ENCODE data around the gene TBX18. TPM values are rescaled to one million over a fixed set of nuclear protein-coding genes. Genes with fewer than 3 reads are reported as not detected.

The TBX18 gene
- total and polyA plus RNA-seq, 9 of the 15 experiments (the other 6 are each of a cell fraction or from before 2014, with no cell fraction given) = 4.0 to 36.1 (median 20.7) TPM

GRCh38 chr6:84758486-84758885 lies 5.9 kb downstream of the TBX18 start:
- CTCF ChIA-PET (ENCODE audit: low intra/inter-chr PET ratio) = no interaction called here
- FAIRE-seq = peak; percentile 29
- TF ChIP-seq SRSF7 (optimal IDR thresholded peaks at IDR 0.05; ENCODE audit: low read depth, low read length) (no peak), ZFP30 (CRISPR knock-in tag; IDR thresholded peaks at IDR 0.05; ENCODE audit: borderline replicate concordance) (no peak), ZNF212 (CRISPR knock-in tag; IDR thresholded peaks at IDR 0.05) (no peak), KDM2B (CRISPR knock-in tag; IDR thresholded peaks at IDR 0.05) (no peak), RNF219 (CRISPR knock-in tag; IDR thresholded peaks at IDR 0.05) (no peak), NFRKB (IDR thresholded peaks at IDR 0.05; ENCODE audit: low read depth) (no peak), EGR1 (conservative IDR thresholded peaks at IDR 0.05) (no peak), BRF1 (IDR thresholded peaks at IDR 0.05; ENCODE audit: borderline replicate concordance, extremely low read depth, insufficient read length) (no peak), ZSCAN32 (CRISPR knock-in tag; IDR thresholded peaks at IDR 0.05) (no peak), KLF10 (CRISPR knock-in tag; IDR thresholded peaks at IDR 0.05) (no peak), CBX8 (IDR thresholded peaks at IDR 0.05; ENCODE audit: borderline replicate concordance, extremely low read depth, low read depth, low read length, poor library complexity, severe bottlenecking) (no peak), POLR2AphosphoS5 (IDR thresholded peaks at IDR 0.05; ENCODE audit: control insufficient read depth, insufficient read depth, low read depth, low read length) (no peak), ZBTB5 (IDR thresholded peaks at IDR 0.05) (no peak), TOE1 (IDR thresholded peaks at IDR 0.05; ENCODE audit: borderline replicate concordance) (no peak), TOE1 (CRISPR knock-in tag; IDR thresholded peaks at IDR 0.05; ENCODE audit: borderline replicate concordance, low read depth) (no peak), NFYB (IDR thresholded peaks at IDR 0.05; ENCODE audit: extremely low read depth, insufficient read length) (no peak), ZFP36 (IDR thresholded peaks at IDR 0.05; ENCODE audit: low read depth, low read length, partially characterized antibody) (no peak)

More at GRCh38 chr6:84758486-84758885, 5.9 kb downstream of the TBX18 start:
- DNase-seq (ENCODE audit: extremely low read depth in 1 of 4, low spot score in 3 of 4) (no peak), ATAC-seq (no peak)
- Histone ChIP-seq H3K9me3 (replicated peaks; ENCODE audit: control insufficient read depth, insufficient read depth, low read depth, low read length) (no peaks in the 10 kb centered on the region), H3K36me3 (ENCODE audit: control insufficient read depth, insufficient read depth, low read length) (peaks cover 59% of the 10 kb centered on the region), H2AFZ (ENCODE audit: low read depth, low read length) (no peak overlapping the region), H3K9me1 (ENCODE audit: control insufficient read depth, insufficient read depth, low read length) (no peaks in the 10 kb centered on the region), H3K79me2 (ENCODE audit: control insufficient read depth, insufficient read depth, low read length) (peaks cover 54% of the 10 kb centered on the region), H3K27me3 (ENCODE audit: control insufficient read depth in 2 of 2, insufficient read depth in 2 of 2, low read length in 2 of 2) (no peaks in the 10 kb centered on the region), H3K4me3 (no peak overlapping the region), H3K9ac (ENCODE audit: insufficient read depth in 1 of 2, low read depth in 2 of 2, low read length in 2 of 2) (no peak overlapping the region), H3K4me2 (ENCODE audit: insufficient read depth, low read length) (no peak overlapping the region), H3K4me1 (replicated peaks in 1 of 2; ENCODE audit: control insufficient read depth in 2 of 2, insufficient read depth in 2 of 2, low read length in 2 of 2) (peaks cover 4 to 11% of the 10 kb centered on the region in 2 experiments; a peak in 3 of 5 replicates), H4K20me1 (replicated peaks; ENCODE audit: control insufficient read depth, insufficient read depth, low read length) (no peaks in the 10 kb centered on the region), H3K27ac (ENCODE audit: extremely low read depth, low read depth, low read length) (no peak overlapping the region)
- in situ Hi-C loops (cut with MboI) = loop anchor here (25.0 kb wide), 2 partner anchors 871 to 1929 kb away; no protein-coding TSS in a partner anchor
- no TSS peak for BruUV-seq (replicated peaks)
- intact Hi-C loops (cut with micrococcal nuclease) = no loop called here
- POLR2A ChIA-PET = no interaction called here
